Right kidney (tissue), 1 donor: Measurements from ENCODE around the gene CPVL.

Experiments used
- DNase-seq: peaks from one replicate; pipeline ENCODE4 v3.0.0-alpha.2; 2016

Gene CPVL

GRCh38 chr7:28979776-28980175 is 166.6 kb downstream of the CPVL start:
- no peak for DNase-seq

GRCh38 chr7:28977881-28978280 is 168.5 kb downstream of the CPVL start:
- DNase-seq = no peak

DNA sequence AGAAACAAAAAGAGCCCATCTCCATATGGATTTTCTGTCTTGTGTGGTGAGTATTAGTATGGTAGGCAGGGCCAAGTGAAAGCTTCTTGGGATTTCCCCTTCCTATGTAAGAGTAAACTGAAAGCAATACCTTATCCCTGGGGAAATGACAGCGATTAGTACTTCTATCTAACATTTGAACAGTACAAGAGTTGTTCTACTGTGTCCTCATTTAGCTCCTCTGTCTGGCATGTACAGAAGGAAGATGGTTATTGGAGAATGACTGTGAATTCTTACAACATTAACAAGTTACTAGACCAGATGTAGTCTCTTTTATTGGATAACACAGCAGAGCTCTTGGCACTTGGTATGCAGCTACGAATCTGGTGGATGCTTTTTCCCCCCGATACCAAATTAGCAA is 170.3 kb downstream of the CPVL start:
- no peak for DNase-seq

- DNase-seq = no peak
Measured at GRCh38 chr7:28973591-28973990, 172.7 kb downstream of the CPVL start.

GRCh38 chr7:28964056-28964455 is 182.3 kb downstream of the CPVL start:
- no peak for DNase-seq

DNA sequence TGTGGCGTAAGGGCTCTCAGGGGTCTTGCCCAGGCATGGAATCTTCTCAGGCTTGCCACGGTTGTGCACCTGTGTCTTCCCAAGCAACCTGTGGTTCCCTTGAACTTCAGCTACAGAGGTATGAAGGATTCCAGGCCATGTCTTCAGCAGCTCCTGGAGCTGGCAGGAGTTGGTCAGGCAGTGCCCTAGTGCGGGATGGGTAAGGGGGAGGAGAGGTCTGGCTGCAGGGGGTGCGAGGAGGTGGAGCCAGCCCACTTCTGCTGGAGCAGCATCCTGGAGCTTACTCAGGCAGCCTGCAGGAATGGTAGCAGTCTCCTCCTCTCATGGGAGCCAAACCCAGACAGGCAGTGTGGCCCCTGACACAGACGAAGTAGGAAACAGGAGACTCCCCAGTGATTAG is 184.4 kb downstream of the CPVL start:
- no peak for DNase-seq

DNA sequence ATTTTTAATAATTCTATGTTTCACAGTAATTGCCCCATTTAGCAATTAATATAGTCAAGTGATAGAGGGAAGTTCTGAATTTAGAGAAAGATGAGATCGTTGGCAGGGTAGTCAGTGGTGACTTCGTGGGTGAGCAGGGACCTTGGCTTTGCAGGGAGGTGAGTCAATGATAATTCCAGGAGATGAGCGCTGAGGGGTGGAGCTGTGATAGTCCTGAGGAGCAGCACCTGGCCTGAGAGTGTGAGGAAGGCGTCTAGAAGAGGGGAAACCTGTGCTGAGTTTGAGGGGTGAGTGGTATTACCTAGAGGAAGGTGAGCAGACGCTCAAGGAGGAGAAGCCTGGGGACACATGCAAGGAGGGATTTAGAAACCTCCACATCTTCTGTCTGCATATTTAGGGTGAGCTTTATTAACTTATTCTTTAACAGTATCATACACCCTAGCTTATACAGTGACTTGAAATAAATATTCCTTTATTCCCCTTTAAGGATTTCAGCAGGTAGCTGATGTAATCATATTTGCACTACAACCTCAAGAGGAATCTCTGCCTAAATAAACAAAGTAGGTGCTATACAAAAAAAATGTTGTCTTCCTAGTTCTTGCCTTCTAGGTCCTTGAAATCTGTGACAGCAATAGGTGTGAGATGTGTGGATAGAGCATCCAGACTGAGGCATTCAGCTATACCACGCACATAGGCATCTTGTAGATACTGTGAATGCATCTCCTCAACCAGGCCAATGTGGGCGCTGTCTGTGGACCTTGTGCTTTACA is 186.1 kb downstream of the CPVL start:
- DNase-seq = no peak

- DNase-seq = no peak
Measured at GRCh38 chr7:28958980-28959347, 187.4 kb downstream of the CPVL start.

GRCh38 chr7:28958235-28958979 is 187.9 kb downstream of the CPVL start, which contains the start of gene TRIL:
Gene TRIL (minus strand): TSS chr7:28958330. CDS start chr7:28958046, 284 bp downstream.
- DNase-seq = peak; percentile 95

GRCh38 chr7:28957751-28958234 is 188.5 kb downstream of the CPVL start:
- DNase-seq = no peak

DNA sequence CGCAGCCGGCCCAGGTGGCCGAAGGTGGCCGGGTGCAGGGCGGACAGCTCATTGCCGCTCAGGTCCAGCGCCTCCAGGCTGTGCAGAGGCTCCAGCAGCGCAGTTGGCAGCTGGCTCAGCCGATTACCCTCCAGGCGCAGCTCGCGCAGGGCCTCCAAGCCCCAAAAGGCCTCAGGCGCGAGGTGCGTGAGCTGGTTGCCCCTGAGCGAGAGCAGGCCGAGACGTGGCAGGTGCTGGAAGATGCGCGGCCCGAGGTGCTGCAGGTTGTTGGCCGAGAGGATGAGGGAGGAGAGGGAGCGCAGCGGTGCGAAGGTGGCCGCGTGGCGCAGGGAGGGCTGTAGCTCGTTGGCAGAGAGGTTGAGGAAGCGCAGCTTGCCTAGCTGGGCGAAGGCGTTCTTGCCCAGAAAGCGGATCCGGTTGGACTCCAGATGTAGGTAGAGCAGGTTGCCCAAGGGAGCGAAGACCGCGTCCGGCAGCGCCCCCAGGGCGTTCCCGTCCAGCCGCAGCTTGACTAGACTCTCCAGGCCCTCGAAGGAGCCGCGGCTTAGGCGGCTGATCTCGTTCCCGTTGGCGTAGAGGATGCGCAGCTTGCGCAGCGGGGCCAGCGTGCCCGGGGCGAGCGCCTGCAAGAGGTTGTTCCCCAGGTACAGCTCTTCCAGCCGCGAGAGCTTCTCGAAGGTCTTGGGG is 189.1 kb downstream of the CPVL start:
- DNase-seq = no peak

GRCh38 chr7:28956608-28957063 is 189.7 kb downstream of the CPVL start:
- DNase-seq = peak; percentile 94

DNA sequence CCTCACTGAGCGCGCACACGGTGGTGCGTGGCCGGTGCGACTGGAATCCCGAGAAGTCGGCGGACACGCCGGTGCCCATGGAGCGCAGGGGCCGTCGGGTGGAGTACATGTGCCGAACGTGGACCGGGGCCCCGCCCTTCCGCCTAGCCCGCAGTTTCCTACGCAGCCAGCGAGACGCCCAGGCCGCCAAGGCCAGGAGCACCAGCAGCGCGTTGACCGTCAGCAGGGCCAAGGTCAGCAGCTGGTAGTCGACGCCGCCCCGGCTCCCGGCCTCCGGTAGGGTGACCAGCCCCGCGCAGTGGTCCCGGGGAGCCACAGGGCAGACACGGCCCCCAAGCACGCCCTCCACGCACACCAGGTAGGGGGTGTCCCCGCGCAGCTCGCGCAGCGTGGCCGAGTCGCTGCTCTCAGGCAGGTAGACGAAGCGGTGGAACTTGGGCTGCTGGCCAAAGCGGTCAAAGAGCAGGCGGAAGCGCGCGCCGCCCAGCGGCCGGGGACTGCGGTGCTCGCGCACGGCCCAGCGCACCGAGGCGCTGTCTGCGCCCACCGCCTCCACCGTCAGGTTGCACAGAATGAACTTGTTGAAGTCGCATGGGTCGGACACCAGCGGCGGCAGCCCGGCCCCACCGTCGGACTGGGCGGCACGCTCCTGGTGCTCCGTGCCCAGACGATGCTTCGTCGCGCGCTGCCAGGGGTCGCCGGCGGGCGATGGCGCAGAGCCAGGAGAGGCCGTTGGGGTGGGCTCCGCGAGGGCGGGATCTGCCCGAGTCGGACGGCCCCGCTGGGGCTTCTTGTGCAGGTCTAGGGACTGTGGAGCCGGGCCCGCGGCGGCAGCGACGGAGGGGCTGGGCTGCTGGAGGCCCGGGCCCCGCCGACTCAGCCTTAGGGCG is 190.4 kb downstream of the CPVL start:
- DNase-seq = peak; percentile 97

- DNase-seq = no peak
Measured at GRCh38 chr7:28955356-28955717, 191.0 kb downstream of the CPVL start.

GRCh38 chr7:28954946-28955345 is 191.4 kb downstream of the CPVL start:
- DNase-seq = no peak

DNA sequence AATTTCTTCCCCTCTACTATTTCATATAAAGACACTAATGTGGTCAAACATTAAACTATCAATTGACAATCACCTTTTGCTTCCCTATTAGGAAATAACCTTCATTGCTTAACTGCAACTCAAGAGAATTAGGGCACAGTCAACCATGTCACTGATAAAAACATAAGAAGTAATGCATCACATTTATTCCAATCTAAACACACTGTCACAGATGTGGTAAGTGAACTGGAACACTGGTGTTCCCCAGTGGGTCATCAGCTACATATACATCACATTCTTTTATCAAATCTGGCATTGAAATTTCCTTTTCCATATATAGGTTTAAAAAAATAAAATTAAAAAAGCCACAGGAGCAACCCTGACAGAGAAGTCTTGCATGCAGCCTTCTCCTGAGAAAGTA is 191.9 kb downstream of the CPVL start:
- no peak for DNase-seq

- peak; percentile 34 for DNase-seq
Measured at GRCh38 chr7:28953633-28954032, 192.7 kb downstream of the CPVL start.
